ENCODE data around the gene APRT.

- TF ChIP-seq CTCF (IDR thresholded peaks at IDR 0.05): no peak
- no peak for TF ChIP-seq POLR2A (IDR thresholded peaks at IDR 0.05)
Measured at GRCh38 chr16:88790312-88791211, 21.2 kb downstream of the APRT start.
